GOT3 (cell line): ENCODE data around the gene SNUPN.

Experiments
- DNase-seq: peaks from one replicate; lab custom pipeline; 2025; ENCODE audit warnings: mixed read lengths; lab: John Stamatoyannopoulos, UW

SNUPN gene

GRCh38 chr15:75625542-75626347 is at the start of gene SNUPN:
TSS of gene SNUPN (minus strand) at chr15:75625725. CDS start at chr15:75621051, 4,674 bp downstream.
- peak; percentile 76 for DNase-seq

- DNase-seq = no peak
Measured at GRCh38 chr15:75674366-75674765, 48.8 kb upstream of the SNUPN start.

- DNase-seq = no peak
Measured at GRCh38 chr15:75673426-75674235, 48.1 kb upstream of the SNUPN start.

- no peak for DNase-seq
Measured at GRCh38 chr15:75672646-75673425, 47.3 kb upstream of the SNUPN start.

- DNase-seq = no peak
Measured at GRCh38 chr15:75671730-75672602, 46.4 kb upstream of the SNUPN start.

GRCh38 chr15:75669879-75670212 is 44.3 kb upstream of the SNUPN start:
- no peak for DNase-seq

- no peak for DNase-seq
Measured at GRCh38 chr15:75669191-75669878, 43.8 kb upstream of the SNUPN start.

GRCh38 chr15:75666823-75667501 is 41.4 kb upstream of the SNUPN start:
- peak; percentile 84 for DNase-seq

- DNase-seq = no peak
Measured at GRCh38 chr15:75663931-75664421, 38.5 kb upstream of the SNUPN start.

GRCh38 chr15:75662823-75663519 is 37.4 kb upstream of the SNUPN start:
- no peak for DNase-seq

GRCh38 chr15:75661756-75662140 is 36.2 kb upstream of the SNUPN start:
- DNase-seq = no peak

GRCh38 chr15:75661100-75661755 is 35.7 kb upstream of the SNUPN start:
- DNase-seq = peak; percentile 57

GRCh38 chr15:75659928-75660645 is 34.6 kb upstream of the SNUPN start:
- DNase-seq = no peak

GRCh38 chr15:75659141-75659771 is 33.7 kb upstream of the SNUPN start:
- DNase-seq = no peak

GRCh38 chr15:75656813-75657212 is 31.3 kb upstream of the SNUPN start:
- DNase-seq = no peak

- no peak for DNase-seq
Measured at GRCh38 chr15:75656331-75656730, 30.8 kb upstream of the SNUPN start.

GRCh38 chr15:75655931-75656330 is 30.4 kb upstream of the SNUPN start:
- DNase-seq = no peak
